Left cardiac atrium (tissue), 4 donors: ENCODE data around the gene MGAT3. TPM values are rescaled to one million over a fixed set of nuclear protein-coding genes. Genes with fewer than 3 reads are reported as not detected.

Experiments used
- ATAC-seq, 2 donors: fragments of 200-7000 bp; cut with Tn5 transposase; one replicate each; pipeline ENCODE4 v1.9.1; 2020; ENCODE audit warnings: mild to moderate bottlenecking in 2 of 2, moderate library complexity in 2 of 2
- DNase-seq: peaks from one replicate; pipeline ENCODE4 v3.0.0-alpha.2; 2020
- intact Hi-C, 2 donors: fragments of 100-400 bp; cut with DNase I; formaldehyde crosslinking; loops; one replicate each; pipeline versions ENCODE4 v1.14.1 to v1.15.1; 2022 to 2023
- total RNA-seq, 2 donors: library from RNA; stranded (reverse); fragmentation: NEBNext Ultra II Directional; extraction: Animal tissue kit (Norgen Biotek cat#: 25700); gene quantifications; one replicate each; pipeline ENCODE4 v1.2.1, GENCODE V29; 2021
- donor health status: DM: no; HTN: yes; CAD: no.
- donor health status: DM: no; HTN: yes; CAD: no; lungs with severe emphysema.
- donor health status: DM: yes; HTN: yes; CAD: no.
- donor health status: Dilated cardiomyopathy.

MGAT3 gene
- total RNA-seq, 2 donors from 2014 or later = 11.6 to 13.7 TPM

- ATAC-seq = no peak
- no peak for DNase-seq
- intact Hi-C loops = no loop called here
These were observed 10.6 kb downstream of the MGAT3 start for GRCh38 chr22:39467390-39467895.

GRCh38 chr22:39468487-39469325 lies 11.9 kb downstream of the MGAT3 start:
- ATAC-seq (no peak), DNase-seq (no peak)
- intact Hi-C loops = no loop called here

- no peak for DNase-seq
- ATAC-seq = no peak
- intact Hi-C loops = no loop called here
These were observed 12.5 kb downstream of the MGAT3 start for GRCh38 chr22:39469326-39469680.

GRCh38 chr22:39469681-39470450 lies 13.1 kb downstream of the MGAT3 start:
- intact Hi-C loops = no loop called here
- no peak for DNase-seq
- ATAC-seq = no peak

- intact Hi-C loops = no loop called here
- DNase-seq (no peak), ATAC-seq (no peak)
These were observed 13.9 kb downstream of the MGAT3 start for GRCh38 chr22:39470451-39471291.

GRCh38 chr22:39471381-39472141 lies 14.7 kb downstream of the MGAT3 start:
- ATAC-seq (peak; percentile 38), DNase-seq (peak; percentile 46)
- intact Hi-C loops = no loop called here

- DNase-seq (no peak), ATAC-seq (peak in 1 of 2 donors; percentile 62)
- intact Hi-C loops = no loop called here
These were observed 16.1 kb downstream of the MGAT3 start for GRCh38 chr22:39472570-39473556.

GRCh38 chr22:39473851-39474250 lies 17.0 kb downstream of the MGAT3 start:
- intact Hi-C loops = no loop called here
- no peak for DNase-seq
- ATAC-seq = no peak

GRCh38 chr22:39474351-39475111 lies 17.7 kb downstream of the MGAT3 start:
- ATAC-seq = no peak
- no peak for DNase-seq
- intact Hi-C loops = no loop called here

GRCh38 chr22:39475337-39475736 lies 18.5 kb downstream of the MGAT3 start:
- ATAC-seq (no peak), DNase-seq (no peak)
- intact Hi-C loops = no loop called here

GRCh38 chr22:39475902-39476301 lies 19.1 kb downstream of the MGAT3 start:
- DNase-seq (no peak), ATAC-seq (no peak)
- intact Hi-C loops = no loop called here

- intact Hi-C loops = no loop called here
- no peak for ATAC-seq
- no peak for DNase-seq
These were observed 19.9 kb downstream of the MGAT3 start for GRCh38 chr22:39476664-39477063.

- DNase-seq = no peak
- no peak for ATAC-seq
- intact Hi-C loops = no loop called here
These were observed 20.7 kb downstream of the MGAT3 start for GRCh38 chr22:39477542-39477941.

GRCh38 chr22:39478441-39478850 lies 21.6 kb downstream of the MGAT3 start:
- DNase-seq (no peak), ATAC-seq (peak; percentile 56 to 69)
- intact Hi-C loops = no loop called here

GRCh38 chr22:39479254-39479653 lies 22.4 kb downstream of the MGAT3 start:
- intact Hi-C loops = no loop called here
- no peak for DNase-seq
- no peak for ATAC-seq

GRCh38 chr22:39480557-39480956 lies 23.7 kb downstream of the MGAT3 start:
- ATAC-seq (no peak), DNase-seq (no peak)
- intact Hi-C loops = no loop called here

GRCh38 chr22:39481054-39481453 lies 24.2 kb downstream of the MGAT3 start:
- ATAC-seq = no peak
- intact Hi-C loops = no loop called here
- DNase-seq = no peak
